RWPE2 (cell line): ENCODE results near the gene CCDC7.
"Not testable (repeated sequence)": the region's sequence is repeated elsewhere in the genome, so short reads cannot be mapped to it uniquely, and the experiment has no call there.

ENCODE experiments used
- ATAC-seq: fragments of 200-7000 bp; cut with Tn5 transposase; 3 replicates; pipeline ENCODE4 v1.9.1; 2021; ENCODE audit warnings: low read depth
- DNase-seq: peaks from one replicate; pipeline ENCODE4 v3.0.0-alpha.2; 2020; ENCODE audit warnings: low spot score
- H3K27ac ChIP-seq: fragments of 450-650 bp; 2 replicates; pipeline ENCODE4 v1.5.1; 2017; ENCODE audit warnings: mild to moderate bottlenecking; ENCODE audit not compliant: poor library complexity, severe bottlenecking
- H3K27me3 ChIP-seq: fragments of 250-450 bp; sonication (Bioruptor Pico); 2 replicates; pipeline ENCODE4 v1.5.1; 2021; ENCODE audit warnings: mild to moderate bottlenecking, moderate library complexity; ENCODE audit not compliant: insufficient read depth, poor library complexity, severe bottlenecking
- H3K36me3 ChIP-seq: fragments of 250-450 bp; sonication (Bioruptor Pico); 2 replicates; pipeline ENCODE4 v1.5.1; 2020; ENCODE audit warnings: low read depth, mild to moderate bottlenecking, moderate library complexity
- H3K4me1 ChIP-seq: fragments of 250-450 bp; sonication (Bioruptor Pico); 2 replicates; pipeline ENCODE4 v1.5.1; 2021; ENCODE audit warnings: mild to moderate bottlenecking, moderate library complexity; ENCODE audit not compliant: insufficient read depth, poor library complexity, severe bottlenecking
- H3K4me3 ChIP-seq: fragments of 250-450 bp; sonication (Bioruptor Pico); 2 replicates; pipeline ENCODE4 v1.5.1; 2021; ENCODE audit warnings: mild to moderate bottlenecking, moderate library complexity; ENCODE audit not compliant: severe bottlenecking
- H3K9me3 ChIP-seq: fragments of 250-450 bp; sonication (Bioruptor Pico); 2 replicates; pipeline ENCODE4 v1.5.1; 2021; ENCODE audit warnings: mild to moderate bottlenecking, moderate library complexity; ENCODE audit not compliant: severe bottlenecking
- TF ChIP-seq, protein P1 (sequence below): fragments of 450-650 bp; IDR thresholded peaks from one replicate; pipeline ENCODE4 v1.5.1; 2017; ENCODE audit warnings: mild to moderate bottlenecking, moderate library complexity; ENCODE audit not compliant: poor library complexity, severe bottlenecking

The CCDC7 gene

DNA sequence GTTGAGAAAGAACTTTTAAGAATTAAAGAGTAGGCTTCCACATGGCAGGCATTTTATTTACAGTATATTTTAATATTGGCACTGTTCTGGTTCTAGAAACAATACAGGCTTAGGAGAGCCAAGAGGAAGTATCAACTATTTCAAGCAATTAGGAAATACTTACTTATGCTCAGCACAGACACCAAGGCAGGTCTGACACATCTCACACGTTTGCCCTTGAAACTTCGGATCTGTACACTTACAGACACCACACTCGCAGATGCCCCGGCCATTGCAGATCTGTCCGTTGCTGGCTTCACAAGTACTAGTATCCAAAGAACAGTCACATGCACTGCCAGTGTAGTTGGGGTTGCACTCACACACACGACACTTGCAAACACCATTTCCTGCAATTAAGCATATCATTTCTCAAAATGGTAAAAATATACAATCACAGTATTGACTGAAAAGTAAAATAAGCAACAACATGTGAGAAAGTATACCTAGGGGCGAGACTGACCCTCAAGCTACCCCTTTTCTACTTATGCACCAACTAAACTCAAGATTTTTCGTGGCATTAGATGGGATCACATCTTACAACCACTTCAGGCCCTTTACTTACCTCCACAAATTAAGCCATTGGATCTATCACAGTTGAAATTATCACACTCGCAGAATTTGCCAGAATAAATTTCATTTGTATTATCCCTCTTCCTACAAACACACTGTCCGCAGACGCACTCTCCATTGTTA is 465.5 kb downstream of the CCDC7 start:
- H3K27me3 ChIP-seq = no peaks in the 10 kb centered on the region
- peaks cover 99% of the 10 kb centered on the region for H3K36me3 ChIP-seq
- no peak overlapping the region for H3K4me3 ChIP-seq
- H3K9me3 ChIP-seq = no peaks in the 10 kb centered on the region
- peak; percentile 48; the same call in 2 of the 3 replicates for ATAC-seq
- H3K27ac ChIP-seq = no peak overlapping the region
- peaks cover 2% of the 10 kb centered on the region for H3K4me1 ChIP-seq
- DNase-seq = no peak
- TF ChIP-seq, protein P1, sequence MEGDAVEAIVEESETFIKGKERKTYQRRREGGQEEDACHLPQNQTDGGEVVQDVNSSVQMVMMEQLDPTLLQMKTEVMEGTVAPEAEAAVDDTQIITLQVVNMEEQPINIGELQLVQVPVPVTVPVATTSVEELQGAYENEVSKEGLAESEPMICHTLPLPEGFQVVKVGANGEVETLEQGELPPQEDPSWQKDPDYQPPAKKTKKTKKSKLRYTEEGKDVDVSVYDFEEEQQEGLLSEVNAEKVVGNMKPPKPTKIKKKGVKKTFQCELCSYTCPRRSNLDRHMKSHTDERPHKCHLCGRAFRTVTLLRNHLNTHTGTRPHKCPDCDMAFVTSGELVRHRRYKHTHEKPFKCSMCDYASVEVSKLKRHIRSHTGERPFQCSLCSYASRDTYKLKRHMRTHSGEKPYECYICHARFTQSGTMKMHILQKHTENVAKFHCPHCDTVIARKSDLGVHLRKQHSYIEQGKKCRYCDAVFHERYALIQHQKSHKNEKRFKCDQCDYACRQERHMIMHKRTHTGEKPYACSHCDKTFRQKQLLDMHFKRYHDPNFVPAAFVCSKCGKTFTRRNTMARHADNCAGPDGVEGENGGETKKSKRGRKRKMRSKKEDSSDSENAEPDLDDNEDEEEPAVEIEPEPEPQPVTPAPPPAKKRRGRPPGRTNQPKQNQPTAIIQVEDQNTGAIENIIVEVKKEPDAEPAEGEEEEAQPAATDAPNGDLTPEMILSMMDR = no peak

DNA sequence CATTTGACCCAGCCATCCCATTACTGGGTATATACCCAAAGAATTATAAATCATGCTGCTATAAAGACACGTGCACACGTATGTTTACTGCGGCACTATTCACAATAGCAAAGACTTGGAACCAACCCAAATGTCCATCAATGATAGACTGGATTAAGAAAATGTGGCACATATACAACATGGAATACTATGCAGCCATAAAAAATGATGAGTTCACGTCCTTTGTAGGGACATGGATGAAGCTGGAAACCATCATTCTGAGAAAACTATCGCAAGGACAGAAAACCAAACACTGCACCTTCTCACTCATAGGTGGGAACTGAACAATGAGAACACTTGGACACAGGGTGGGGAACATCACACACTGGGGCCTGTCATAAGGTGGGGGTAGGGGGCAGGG is 471.9 kb downstream of the CCDC7 start:
- H3K4me3 ChIP-seq, ATAC-seq, H3K4me1 ChIP-seq, DNase-seq, H3K27me3 ChIP-seq, H3K9me3 ChIP-seq, H3K27ac ChIP-seq: not testable (repeated sequence)
- peaks cover 100% of the 10 kb centered on the region for H3K36me3 ChIP-seq

DNA sequence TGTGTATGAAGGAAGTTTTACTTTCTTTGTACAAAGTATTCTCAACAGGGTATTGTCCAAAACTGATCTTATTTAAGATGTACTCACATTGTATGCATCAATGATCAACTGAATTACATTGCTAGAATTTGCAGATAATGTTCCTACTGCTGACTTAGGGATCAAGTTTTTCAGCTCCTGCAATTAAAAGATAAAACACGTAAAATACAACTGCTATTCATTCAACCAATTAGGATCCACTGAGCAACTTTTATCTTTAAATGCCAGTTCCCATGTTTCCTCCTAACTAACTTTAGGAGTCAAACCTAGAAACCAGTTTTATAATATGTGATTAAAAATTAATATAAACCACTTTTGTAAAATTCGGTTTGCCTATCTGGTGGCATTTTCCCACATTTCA is 476.2 kb downstream of the CCDC7 start:
- TF ChIP-seq, protein P1 = no peak
- peaks cover 100% of the 10 kb centered on the region for H3K36me3 ChIP-seq
- no peak overlapping the region for H3K27ac ChIP-seq
- ATAC-seq = no peak
- DNase-seq = no peak
- H3K4me3 ChIP-seq = no peak overlapping the region
- no peaks in the 10 kb centered on the region for H3K9me3 ChIP-seq
- no peaks in the 10 kb centered on the region for H3K27me3 ChIP-seq
- no peaks in the 10 kb centered on the region for H3K4me1 ChIP-seq

DNA sequence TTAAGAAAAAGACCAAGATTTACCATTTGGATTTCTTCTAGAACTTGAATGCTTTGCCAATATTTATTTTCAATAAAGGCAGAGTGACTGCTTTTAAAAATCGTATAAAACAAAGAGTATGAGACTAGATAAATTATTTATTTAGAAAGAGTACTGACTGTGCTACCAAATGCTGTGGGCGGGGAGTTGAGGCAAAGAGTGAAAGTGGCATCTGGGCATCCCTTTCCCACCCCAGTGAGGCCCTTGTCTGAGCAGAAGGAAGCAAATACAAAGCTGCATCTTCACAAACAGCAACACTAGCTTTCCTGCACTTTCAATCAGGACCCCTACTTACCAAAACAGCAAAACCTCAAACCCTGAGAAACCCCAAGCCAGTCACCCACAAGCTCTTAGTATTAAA is 477.2 kb downstream of the CCDC7 start:
- TF ChIP-seq, protein P1 = no peak
- peaks cover 100% of the 10 kb centered on the region for H3K36me3 ChIP-seq
- no peak for DNase-seq

DNA sequence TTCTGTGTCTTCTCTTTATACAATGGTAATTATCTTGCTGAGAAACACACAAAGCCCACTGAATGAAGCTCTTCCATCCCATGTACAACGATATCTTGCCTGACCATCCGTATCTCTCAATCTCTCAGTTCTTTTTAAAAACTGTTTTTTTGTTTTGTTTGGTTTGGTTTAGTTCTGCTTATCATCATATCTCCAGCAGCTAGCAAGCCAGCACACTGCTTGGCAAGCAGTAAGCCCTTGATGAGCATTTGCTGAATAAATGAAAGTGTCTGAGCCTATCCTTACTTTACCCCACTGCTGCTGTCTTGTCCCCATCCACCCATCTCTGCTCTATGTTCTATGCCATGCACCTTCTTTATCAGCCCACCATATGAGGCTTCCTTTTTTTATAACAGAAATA is 477.9 kb downstream of the CCDC7 start:
- Histone ChIP-seq H3K36me3 (peaks cover 100% of the 10 kb centered on the region), H3K9me3 (no peaks in the 10 kb centered on the region), H3K27ac (no peak overlapping the region), H3K27me3 (no peaks in the 10 kb centered on the region), H3K4me1 (no peaks in the 10 kb centered on the region), H3K4me3 (no peak overlapping the region)
- ATAC-seq (0 out of 3 replicates have a peak, but pooled peaks have one; percentile 8), DNase-seq (no peak)
- TF ChIP-seq, protein P1 = no peak

More for the DNA sequence above, 477.2 kb downstream of the CCDC7 start:
- no peak overlapping the region for H3K4me3 ChIP-seq
- no peaks in the 10 kb centered on the region for H3K27me3 ChIP-seq
- no peak for ATAC-seq
- H3K27ac ChIP-seq = no peak overlapping the region
- no peaks in the 10 kb centered on the region for H3K9me3 ChIP-seq
- no peaks in the 10 kb centered on the region for H3K4me1 ChIP-seq
